ENCODE measurements around the gene KCNQ5.

The KCNQ5 gene

GRCh38 chr6:72911463-72912155 is 289.7 kb downstream of the KCNQ5 start:
- H3K27ac Mint-ChIP-seq: no peak overlapping the region
- no peaks in the 10 kb centered on the region for H3K36me3 Mint-ChIP-seq (ENCODE audit: low read depth)

GRCh38 chr6:72913797-72914196 is 291.9 kb downstream of the KCNQ5 start:
- H3K27me3 Mint-ChIP-seq (ENCODE audit: low read depth): no peaks in the 10 kb centered on the region
- no peak overlapping the region for H3K4me3 Mint-ChIP-seq
- no peaks in the 10 kb centered on the region for H3K9me3 Mint-ChIP-seq
- no peaks in the 10 kb centered on the region for H3K36me3 Mint-ChIP-seq (ENCODE audit: low read depth)
- no peak overlapping the region for H3K27ac Mint-ChIP-seq
- no peaks in the 10 kb centered on the region for H3K4me1 Mint-ChIP-seq (ENCODE audit: low read depth)

More at GRCh38 chr6:72911463-72912155, 289.7 kb downstream of the KCNQ5 start:
- Mint-ChIP-seq H3K4me3 (no peak overlapping the region), H3K27me3 (ENCODE audit: low read depth) (no peaks in the 10 kb centered on the region), H3K9me3 (no peaks in the 10 kb centered on the region), H3K4me1 (ENCODE audit: low read depth) (no peaks in the 10 kb centered on the region)

- Mint-ChIP-seq H3K27ac (no peak overlapping the region), H3K4me1 (ENCODE audit: low read depth) (no peaks in the 10 kb centered on the region), H3K27me3 (ENCODE audit: low read depth) (no peaks in the 10 kb centered on the region), H3K36me3 (ENCODE audit: low read depth) (no peaks in the 10 kb centered on the region), H3K4me3 (no peak overlapping the region), H3K9me3 (no peaks in the 10 kb centered on the region)
These were observed 294.4 kb downstream of the KCNQ5 start for GRCh38 chr6:72916298-72916697.

DNA sequence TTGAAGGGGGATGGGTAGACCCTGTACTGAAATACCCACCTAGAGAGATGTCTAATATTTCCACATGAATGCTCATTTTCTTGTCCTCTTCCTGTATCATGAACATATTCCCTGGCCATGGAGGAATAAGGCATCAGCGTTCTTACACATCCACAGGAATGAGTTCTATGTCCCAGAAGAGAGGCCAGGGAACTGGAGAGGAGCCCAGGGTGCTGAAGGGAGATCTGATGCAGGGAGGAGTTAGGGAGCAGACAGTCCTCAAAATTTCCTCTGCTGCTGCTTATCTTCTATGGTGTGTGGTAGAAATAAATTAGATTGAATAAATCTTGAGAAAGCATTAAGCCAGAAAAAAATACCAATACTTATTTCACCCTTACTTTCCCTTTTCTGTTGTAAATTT is 295.0 kb downstream of the KCNQ5 start:
- H3K9me3 Mint-ChIP-seq: no peaks in the 10 kb centered on the region
- H3K4me3 Mint-ChIP-seq: no peak overlapping the region
- no peaks in the 10 kb centered on the region for H3K36me3 Mint-ChIP-seq (ENCODE audit: low read depth)
- H3K4me1 Mint-ChIP-seq (ENCODE audit: low read depth): no peaks in the 10 kb centered on the region
- no peak overlapping the region for H3K27ac Mint-ChIP-seq
- no peaks in the 10 kb centered on the region for H3K27me3 Mint-ChIP-seq (ENCODE audit: low read depth)

DNA sequence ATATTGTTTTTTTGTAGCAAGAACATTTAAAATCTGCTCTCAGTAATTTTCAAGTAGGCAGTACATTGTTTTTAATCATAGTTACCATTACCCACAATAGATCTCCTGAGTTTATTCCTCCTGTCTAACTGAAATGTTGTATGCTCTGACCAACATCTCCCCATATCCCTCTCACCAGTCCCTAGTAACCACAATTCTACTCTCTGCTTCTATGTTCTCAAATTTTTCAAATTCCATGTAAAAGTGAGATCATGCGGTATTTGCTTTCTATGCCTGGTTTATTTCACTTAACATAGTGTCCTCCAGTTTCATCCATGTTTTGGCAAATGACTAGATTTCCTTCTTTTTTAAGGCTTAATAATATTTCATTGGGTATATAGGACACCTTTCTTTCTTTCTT is 300.5 kb downstream of the KCNQ5 start:
- Mint-ChIP-seq H3K27me3 (ENCODE audit: low read depth) (peaks cover 4% of the 10 kb centered on the region), H3K4me1 (ENCODE audit: low read depth) (no peaks in the 10 kb centered on the region), H3K4me3 (no peak overlapping the region), H3K9me3 (no peaks in the 10 kb centered on the region), H3K36me3 (ENCODE audit: low read depth) (no peaks in the 10 kb centered on the region), H3K27ac (no peak overlapping the region)

DNA sequence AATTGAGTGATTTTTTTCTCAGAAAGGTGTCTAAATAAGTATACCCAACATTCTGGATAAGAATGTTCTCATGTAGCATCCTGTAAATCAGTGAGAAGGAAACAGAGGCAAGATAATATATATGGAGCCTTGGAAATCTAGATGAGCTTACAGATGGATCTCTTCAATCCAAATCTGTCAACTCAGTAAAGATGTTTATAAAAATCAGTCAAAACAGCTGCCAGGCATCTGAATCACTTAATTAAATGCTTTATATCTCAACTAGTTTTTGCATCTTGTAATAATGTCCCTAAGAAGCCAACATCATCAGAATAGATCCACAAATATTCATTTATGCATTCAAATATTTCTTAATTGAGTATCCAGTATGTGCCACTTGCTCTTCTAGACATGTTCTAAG is 303.3 kb downstream of the KCNQ5 start:
- H3K9me3 Mint-ChIP-seq: no peaks in the 10 kb centered on the region
- no peaks in the 10 kb centered on the region for H3K36me3 Mint-ChIP-seq (ENCODE audit: low read depth)
- H3K27ac Mint-ChIP-seq: no peak overlapping the region
- H3K4me3 Mint-ChIP-seq: no peak overlapping the region
- peaks cover 4% of the 10 kb centered on the region for H3K27me3 Mint-ChIP-seq (ENCODE audit: low read depth)
- H3K4me1 Mint-ChIP-seq (ENCODE audit: low read depth): no peaks in the 10 kb centered on the region

DNA sequence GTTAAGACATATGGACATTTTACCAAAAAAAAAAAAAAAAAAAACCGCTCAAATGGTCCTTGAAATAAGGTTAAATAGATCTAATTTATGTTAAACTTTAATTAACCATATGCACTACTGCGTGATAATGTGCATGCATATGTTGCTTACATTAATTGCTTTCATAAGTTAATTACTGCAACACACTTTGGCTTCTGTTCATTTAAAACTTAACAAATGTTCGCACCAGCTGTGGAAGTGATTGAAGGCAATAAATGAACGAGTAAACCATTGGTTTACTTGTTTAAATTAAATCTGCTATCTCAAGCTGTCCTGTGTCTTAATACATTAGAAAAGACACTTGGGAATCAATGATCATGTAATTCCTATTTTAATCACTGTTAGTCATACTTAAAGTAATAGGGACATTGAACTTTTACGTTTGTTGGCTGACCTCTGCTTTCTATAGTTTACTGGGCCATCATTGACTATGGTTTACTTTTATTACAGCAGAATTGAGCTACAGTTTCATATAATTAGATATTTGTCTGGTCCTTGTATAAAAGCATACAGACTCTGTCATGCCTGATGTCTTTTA is 308.8 kb downstream of the KCNQ5 start:
- Mint-ChIP-seq H3K27ac (no peak overlapping the region), H3K4me3 (no peak overlapping the region), H3K4me1 (ENCODE audit: low read depth) (no peaks in the 10 kb centered on the region), H3K27me3 (ENCODE audit: low read depth) (peaks cover under 1% of the 10 kb centered on the region), H3K36me3 (ENCODE audit: low read depth) (no peaks in the 10 kb centered on the region), H3K9me3 (no peaks in the 10 kb centered on the region)

DNA sequence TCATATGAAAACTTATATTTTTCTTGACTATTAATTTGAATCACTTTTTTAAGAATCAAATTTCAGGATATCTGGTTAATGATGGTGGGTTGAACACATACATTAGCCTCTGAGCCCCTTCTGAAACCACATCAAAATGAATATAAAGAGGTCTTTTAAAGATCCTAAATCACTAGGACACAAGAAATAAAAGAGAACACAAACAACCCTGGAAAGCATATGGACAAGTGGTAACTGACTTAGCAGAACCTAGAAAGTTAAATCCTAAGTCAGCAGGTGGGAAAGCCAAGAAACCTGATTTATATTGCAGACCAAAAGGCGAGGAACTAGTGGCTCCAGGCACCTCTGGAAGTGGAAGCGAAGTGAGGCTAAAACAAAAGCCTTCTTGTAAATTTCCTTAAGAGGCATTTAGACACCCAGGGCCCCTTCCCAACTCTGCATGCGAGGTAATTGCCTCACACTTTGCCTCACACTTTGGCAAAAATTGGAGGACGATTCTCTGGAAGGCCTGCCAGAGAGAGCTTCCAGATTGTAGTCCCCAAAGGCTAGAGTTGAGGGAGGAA is 309.5 kb downstream of the KCNQ5 start:
- H3K27me3 Mint-ChIP-seq (ENCODE audit: low read depth): no peaks in the 10 kb centered on the region
- H3K27ac Mint-ChIP-seq: no peak overlapping the region
- H3K4me1 Mint-ChIP-seq (ENCODE audit: low read depth): no peaks in the 10 kb centered on the region
- H3K9me3 Mint-ChIP-seq: no peaks in the 10 kb centered on the region
- H3K36me3 Mint-ChIP-seq (ENCODE audit: low read depth): no peaks in the 10 kb centered on the region
- H3K4me3 Mint-ChIP-seq: no peak overlapping the region

GRCh38 chr6:72933233-72933632 is 311.4 kb downstream of the KCNQ5 start:
- H3K9me3 Mint-ChIP-seq: no peaks in the 10 kb centered on the region
- no peaks in the 10 kb centered on the region for H3K27me3 Mint-ChIP-seq (ENCODE audit: low read depth)
- no peak overlapping the region for H3K4me3 Mint-ChIP-seq
- H3K4me1 Mint-ChIP-seq (ENCODE audit: low read depth): no peaks in the 10 kb centered on the region
- no peaks in the 10 kb centered on the region for H3K36me3 Mint-ChIP-seq (ENCODE audit: low read depth)
- no peak overlapping the region for H3K27ac Mint-ChIP-seq

DNA sequence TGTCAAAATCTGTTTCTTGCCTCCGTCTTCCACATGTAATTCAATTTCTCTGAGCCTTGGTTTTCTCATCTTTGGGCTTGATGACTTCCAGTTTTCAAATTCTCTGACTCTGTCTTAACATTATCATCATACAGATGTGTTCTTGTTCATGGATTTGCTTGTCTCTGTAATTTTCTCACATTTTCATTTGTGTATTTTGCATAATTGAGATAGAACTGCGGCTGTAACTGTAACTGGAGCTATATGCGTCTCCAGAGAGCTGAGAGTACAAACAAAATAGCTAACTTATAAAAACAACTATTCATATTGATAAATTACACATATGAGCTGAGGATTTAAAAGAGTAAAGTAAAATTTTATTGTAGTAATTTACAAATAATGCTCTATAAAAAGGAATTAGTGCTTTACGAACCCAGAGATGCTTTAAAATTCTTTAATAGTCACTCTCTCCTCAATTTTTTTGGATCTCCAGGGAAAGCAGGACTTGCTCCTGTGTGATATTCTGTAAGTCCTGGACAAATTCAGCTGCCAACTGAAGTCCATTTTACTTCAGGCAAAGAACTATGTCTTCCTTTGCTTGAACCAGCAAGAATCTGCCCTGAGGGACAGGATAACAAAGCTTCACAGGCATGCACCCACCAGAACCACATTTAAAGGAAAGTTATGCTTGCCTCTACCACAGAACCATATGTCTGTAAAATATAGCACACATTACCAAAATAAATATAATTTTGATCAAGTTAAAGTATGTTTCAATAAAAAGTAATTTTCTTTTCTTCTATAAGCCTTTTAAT is 315.1 kb downstream of the KCNQ5 start:
- Mint-ChIP-seq H3K4me3 (no peak overlapping the region), H3K36me3 (ENCODE audit: low read depth) (no peaks in the 10 kb centered on the region), H3K4me1 (ENCODE audit: low read depth) (no peaks in the 10 kb centered on the region), H3K9me3 (no peaks in the 10 kb centered on the region), H3K27ac (no peak overlapping the region), H3K27me3 (ENCODE audit: low read depth) (no peaks in the 10 kb centered on the region)

DNA sequence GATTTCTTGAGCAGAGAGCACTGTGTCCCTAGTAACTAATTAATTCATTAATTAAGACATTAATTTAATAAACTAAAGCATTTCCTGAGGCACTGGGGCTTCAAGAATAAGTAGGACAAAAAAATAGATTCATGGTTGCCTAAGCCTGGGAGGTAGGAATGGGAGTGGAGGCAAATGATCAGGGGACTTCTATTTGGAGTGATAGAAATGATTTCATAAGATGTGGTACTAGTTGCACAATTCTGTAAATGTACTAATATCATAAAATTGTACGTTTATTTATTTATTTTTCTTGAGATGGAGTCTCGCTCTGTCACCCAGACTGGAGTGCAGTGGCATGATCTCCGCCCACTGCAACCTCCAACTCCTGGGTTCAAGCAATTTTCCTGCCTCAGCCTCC is 316.2 kb downstream of the KCNQ5 start:
- no peaks in the 10 kb centered on the region for H3K4me1 Mint-ChIP-seq (ENCODE audit: low read depth)
- no peaks in the 10 kb centered on the region for H3K9me3 Mint-ChIP-seq
- H3K36me3 Mint-ChIP-seq (ENCODE audit: low read depth): no peaks in the 10 kb centered on the region
- H3K27ac Mint-ChIP-seq: no peak overlapping the region
- H3K27me3 Mint-ChIP-seq (ENCODE audit: low read depth): no peaks in the 10 kb centered on the region
- H3K4me3 Mint-ChIP-seq: no peak overlapping the region

DNA sequence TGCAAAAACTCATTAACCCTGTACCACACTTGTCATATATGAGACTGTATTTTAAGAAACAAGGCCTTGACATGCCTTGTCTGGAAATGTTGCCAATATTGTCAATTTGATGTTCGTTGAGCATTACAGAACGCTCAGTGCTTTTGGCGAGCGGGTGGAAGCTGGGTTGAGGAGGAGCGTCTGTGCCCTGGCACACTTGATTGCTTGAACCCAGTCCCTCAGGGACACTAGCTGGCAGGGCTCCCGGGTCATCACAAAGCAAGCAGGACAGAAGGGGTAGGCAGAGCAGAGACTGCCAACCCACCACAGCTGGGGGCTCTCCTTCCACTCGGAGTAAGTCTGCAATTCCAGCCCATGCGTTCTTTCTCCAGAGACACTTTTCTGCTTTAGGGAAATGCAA is 317.1 kb downstream of the KCNQ5 start:
- no peaks in the 10 kb centered on the region for H3K27me3 Mint-ChIP-seq (ENCODE audit: low read depth)
- H3K4me1 Mint-ChIP-seq (ENCODE audit: low read depth): no peaks in the 10 kb centered on the region
- H3K4me3 Mint-ChIP-seq: no peak overlapping the region
- no peaks in the 10 kb centered on the region for H3K36me3 Mint-ChIP-seq (ENCODE audit: low read depth)
- no peak overlapping the region for H3K27ac Mint-ChIP-seq
- H3K9me3 Mint-ChIP-seq: no peaks in the 10 kb centered on the region

DNA sequence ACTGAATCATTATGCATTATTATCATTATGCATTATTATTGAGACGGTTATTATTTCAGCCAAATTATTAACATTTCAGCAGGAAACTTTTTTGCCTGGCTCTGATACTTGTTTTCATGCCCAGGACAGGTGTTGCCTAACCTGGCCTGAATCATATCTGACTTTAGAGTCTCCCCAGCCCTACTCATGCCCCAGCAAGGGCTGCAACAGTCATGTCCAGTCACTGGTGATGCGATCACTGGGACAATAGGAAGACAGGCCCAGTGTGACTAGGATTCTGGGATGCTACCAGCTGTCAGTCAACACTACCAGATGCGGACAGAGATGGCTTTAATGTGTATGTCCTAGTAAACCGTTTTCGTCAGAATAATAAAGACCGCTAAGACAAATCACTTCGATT is 318.4 kb downstream of the KCNQ5 start:
- Mint-ChIP-seq H3K4me3 (no peak overlapping the region), H3K36me3 (ENCODE audit: low read depth) (no peaks in the 10 kb centered on the region), H3K9me3 (no peaks in the 10 kb centered on the region), H3K27ac (no peak overlapping the region), H3K27me3 (ENCODE audit: low read depth) (no peaks in the 10 kb centered on the region), H3K4me1 (ENCODE audit: low read depth) (no peaks in the 10 kb centered on the region)

DNA sequence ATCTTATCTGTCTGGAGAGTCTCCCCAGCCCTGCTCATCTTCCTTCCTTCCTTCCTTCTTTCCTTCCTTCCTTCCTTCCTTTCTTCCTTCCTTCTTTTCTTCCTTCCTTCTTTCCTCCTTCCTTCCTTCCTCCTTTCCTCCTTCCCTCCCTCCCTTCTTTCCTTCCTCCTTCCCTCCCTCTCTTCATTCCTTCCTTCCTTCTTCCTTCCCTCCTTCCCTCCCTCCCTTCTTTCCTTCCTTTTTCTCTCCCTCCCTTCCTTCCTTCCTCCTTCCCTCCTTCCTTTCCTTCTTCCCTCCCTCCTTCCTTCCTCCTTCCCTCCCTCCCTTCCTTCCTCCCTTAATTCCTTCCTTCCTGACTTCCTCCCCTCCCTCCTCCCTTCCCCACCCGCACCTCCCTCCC is 319.4 kb downstream of the KCNQ5 start:
- Mint-ChIP-seq H3K36me3 (ENCODE audit: low read depth) (no peaks in the 10 kb centered on the region), H3K4me1 (ENCODE audit: low read depth) (no peaks in the 10 kb centered on the region), H3K9me3 (no peaks in the 10 kb centered on the region), H3K4me3 (no peak overlapping the region), H3K27ac (no peak overlapping the region), H3K27me3 (ENCODE audit: low read depth) (no peaks in the 10 kb centered on the region)

GRCh38 chr6:72941751-72942150 is 319.9 kb downstream of the KCNQ5 start:
- H3K4me1 Mint-ChIP-seq (ENCODE audit: low read depth): no peaks in the 10 kb centered on the region
- H3K4me3 Mint-ChIP-seq: no peak overlapping the region
- H3K27me3 Mint-ChIP-seq (ENCODE audit: low read depth): no peaks in the 10 kb centered on the region
- H3K9me3 Mint-ChIP-seq: no peaks in the 10 kb centered on the region
- no peak overlapping the region for H3K27ac Mint-ChIP-seq
- H3K36me3 Mint-ChIP-seq (ENCODE audit: low read depth): no peaks in the 10 kb centered on the region
